HEK293T (cell line): ENCODE data around the gene SHOX.

Experiments used
- ARNT ChIP-seq: fragments of 450-650 bp; IDR thresholded peaks from 2 replicates; pipeline ENCODE4 v1.6.1; 2017; ENCODE audit warnings: mild to moderate bottlenecking
- ELF4 ChIP-seq: fragments of 450-650 bp; IDR thresholded peaks from 2 replicates; pipeline ENCODE4 v1.6.1; 2017; ENCODE audit warnings: antibody characterized with exemption
- FOXK2 ChIP-seq: fragments of 450-650 bp; IDR thresholded peaks from 2 replicates; pipeline ENCODE4 v1.6.1; 2016; ENCODE audit warnings: mild to moderate bottlenecking
- SP1 ChIP-seq: fragments of 450-650 bp; IDR thresholded peaks from 2 replicates; pipeline ENCODE4 v1.6.1; 2017
- SUZ12 ChIP-seq: fragments of 450-650 bp; IDR thresholded peaks from 2 replicates; pipeline ENCODE4 v1.6.1; 2016; ENCODE audit warnings: mild to moderate bottlenecking
- ZNF384 ChIP-seq: fragments of 450-650 bp; IDR thresholded peaks from 2 replicates; pipeline ENCODE4 v1.6.1; 2016
- TF ChIP-seq, protein P1 (sequence below): fragments of 450-650 bp; IDR thresholded peaks from 2 replicates; pipeline ENCODE4 v1.6.1; 2016

DNA sequence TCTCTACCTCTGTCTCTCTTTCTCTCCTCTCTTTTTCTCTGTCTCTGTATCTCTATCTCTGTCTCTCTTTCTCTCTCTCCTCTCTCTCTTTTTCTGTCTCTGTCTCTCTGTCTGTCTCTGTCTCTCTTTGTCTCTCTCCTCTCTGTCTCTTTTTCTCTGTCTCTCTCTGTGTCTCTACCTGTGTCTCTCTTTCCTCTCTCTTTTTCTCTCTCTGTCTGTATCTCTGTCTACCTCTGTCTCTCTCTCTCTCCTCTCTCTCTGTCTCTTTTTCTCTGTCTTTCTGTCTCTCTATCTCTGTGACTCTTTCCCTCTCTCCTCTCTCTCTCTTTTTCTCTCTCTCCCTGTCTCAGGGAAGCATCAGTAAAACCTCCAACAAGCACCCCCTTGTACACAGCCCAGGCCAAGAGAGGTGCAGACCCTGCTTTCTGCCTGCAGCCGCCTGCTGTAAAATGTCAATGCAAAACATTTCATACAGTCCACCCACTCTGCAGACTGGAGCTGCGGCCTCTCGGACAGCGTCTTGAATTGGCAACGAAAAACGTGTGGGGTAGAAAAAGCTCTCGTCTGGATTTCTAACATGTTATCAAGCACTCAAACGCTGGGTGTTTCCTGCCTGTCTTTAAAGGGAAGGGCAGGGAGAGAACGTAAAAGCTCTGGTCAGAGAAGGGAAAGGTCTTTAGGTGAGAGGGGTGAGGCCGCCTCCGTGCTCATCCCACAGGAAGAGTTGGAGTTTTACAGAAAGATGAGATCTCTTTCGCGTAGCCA lies 3.7 kb upstream of the SHOX start:
- TF ChIP-seq FOXK2 (no peak), ARNT (no peak), ZNF384 (no peak), ELF4 (no peak), SUZ12 (no peak), SP1 (no peak)
- TF ChIP-seq, protein P1, sequence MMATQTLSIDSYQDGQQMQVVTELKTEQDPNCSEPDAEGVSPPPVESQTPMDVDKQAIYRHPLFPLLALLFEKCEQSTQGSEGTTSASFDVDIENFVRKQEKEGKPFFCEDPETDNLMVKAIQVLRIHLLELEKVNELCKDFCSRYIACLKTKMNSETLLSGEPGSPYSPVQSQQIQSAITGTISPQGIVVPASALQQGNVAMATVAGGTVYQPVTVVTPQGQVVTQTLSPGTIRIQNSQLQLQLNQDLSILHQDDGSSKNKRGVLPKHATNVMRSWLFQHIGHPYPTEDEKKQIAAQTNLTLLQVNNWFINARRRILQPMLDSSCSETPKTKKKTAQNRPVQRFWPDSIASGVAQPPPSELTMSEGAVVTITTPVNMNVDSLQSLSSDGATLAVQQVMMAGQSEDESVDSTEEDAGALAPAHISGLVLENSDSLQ, result no peak
